B cell (primary cell): ENCODE data around the gene ANK3. TPM values are rescaled to one million over a fixed set of nuclear protein-coding genes. Genes with fewer than 3 reads are reported as not detected.

ENCODE experiments used
- ATAC-seq: fragments of 200-7000 bp; cut with Tn5 transposase; one replicate; pipeline ENCODE4 v1.10.0; 2021; ENCODE audit warnings: low read depth, mild to moderate bottlenecking, moderate number of reproducible peaks, moderate library complexity
- CTCF ChIA-PET: fragments of 350-600 bp; sonication (Branson Sonifier 250); formaldehyde crosslinking; loops from one replicate; lab custom pipeline; 2021; ENCODE audit warnings: antibody characterized with exemption, inconsistent platforms; lab: Charles Lee
- POLR2A ChIA-PET: fragments of 350-600 bp; sonication (Branson Sonifier 250); formaldehyde crosslinking; loops from one replicate; lab custom pipeline; 2021; ENCODE audit warnings: antibody characterized with exemption; lab: Charles Lee
- DNase-seq: peaks from one replicate; pipeline ENCODE4 v3.0.0; 2013
- H2AFZ ChIP-seq: 2 replicates; pipeline ENCODE4 v1.6.1; 2012; ENCODE audit warnings: mild to moderate bottlenecking, low read depth, low read length; ENCODE audit not compliant: insufficient read depth, poor library complexity, severe bottlenecking
- H3K27ac ChIP-seq, 2 donors: 1 replicate in 1 of 2; 2 replicates in 1 of 2; pipeline ENCODE4 v1.5.1; 2012 to 2013; ENCODE audit warnings: low read length in 2 of 2, mild to moderate bottlenecking in 2 of 2, moderate library complexity in 1 of 2
- H3K27me3 ChIP-seq, 4 experiments: fragments of 200-600 bp in 1 of 4; sonication (generic) in 1 of 4; replicated peaks in 1 of 4; 1 replicate in 2 of 4; 2 replicates in 2 of 4; pipeline versions ENCODE4 v1.6.1 to v1.7.0; 2013 to 2016; ENCODE audit warnings: low read length in 3 of 4, mild to moderate bottlenecking in 2 of 4, mixed read lengths in 1 of 4, moderate library complexity in 1 of 4; ENCODE audit not compliant: insufficient read depth in 4 of 4, control insufficient read depth in 3 of 4; ENCODE audit errors: control extremely low read depth in 1 of 4
- H3K36me3 ChIP-seq, 2 experiments: replicated peaks in 1 of 2; 1 replicate in 1 of 2; 2 replicates in 1 of 2; pipeline versions ENCODE4 v1.6.1 to v1.7.1; 2013; ENCODE audit warnings: low read length in 1 of 2; ENCODE audit not compliant: insufficient read depth in 2 of 2, control insufficient read depth in 1 of 2; ENCODE audit errors: control extremely low read depth in 1 of 2, extremely low read depth in 1 of 2
- H3K4me1 ChIP-seq, 2 donors: fragments of 200-600 bp in 1 of 2; sonication (generic) in 1 of 2; 1 replicate in 1 of 2; 2 replicates in 1 of 2; pipeline versions ENCODE4 v1.5.1 to v1.6.1; 2013 to 2017; ENCODE audit warnings: low read length in 2 of 2; ENCODE audit not compliant: control insufficient read depth in 2 of 2, insufficient read depth in 2 of 2
- H3K4me2 ChIP-seq: replicated peaks from 2 replicates; pipeline ENCODE3; 2012; ENCODE audit warnings: mild to moderate bottlenecking, low read depth, low read length; ENCODE audit not compliant: poor library complexity, severe bottlenecking
- H3K4me3 ChIP-seq, 5 experiments: fragments of 200-600 bp in 1 of 5; sonication (generic) in 1 of 5; 1 replicate in 3 of 5; 2 replicates in 2 of 5; pipeline versions ENCODE4 v1.5.1 to v1.7.0; 2011 to 2016; ENCODE audit warnings: low read length in 4 of 5, mild to moderate bottlenecking in 4 of 5, low read depth in 2 of 5, control low read depth in 1 of 5, moderate library complexity in 1 of 5; ENCODE audit not compliant: insufficient read depth in 1 of 5; ENCODE audit errors: control extremely low read depth in 1 of 5, extremely low read depth in 1 of 5
- H3K79me2 ChIP-seq: fragments of 200-600 bp; sonication (generic); one replicate; pipeline ENCODE4 v1.6.0; 2016; ENCODE audit warnings: low read length; ENCODE audit not compliant: control insufficient read depth, insufficient read depth
- H3K9ac ChIP-seq: fragments of 200-600 bp; sonication (generic); 2 replicates; pipeline ENCODE4 v1.6.1; 2017; ENCODE audit warnings: mild to moderate bottlenecking, low read length, moderate library complexity
- H3K9me3 ChIP-seq, 3 donors: one replicate each; pipeline versions ENCODE4 v1.6.1 to v1.7.1; 2013; ENCODE audit warnings: low read length in 2 of 3; ENCODE audit not compliant: control insufficient read depth in 2 of 3, insufficient read depth in 1 of 3; ENCODE audit errors: control extremely low read depth in 1 of 3
- H4K20me1 ChIP-seq: 2 replicates; pipeline ENCODE4 v1.6.0; 2012; ENCODE audit warnings: mild to moderate bottlenecking, low read length; ENCODE audit not compliant: insufficient read depth, control insufficient read depth, poor library complexity, severe bottlenecking
- H3K27ac Mint-ChIP-seq: one replicate; pipeline ENCODE4 v1.8.0; 2021; ENCODE audit warnings: mixed read lengths
- H3K27me3 Mint-ChIP-seq: one replicate; pipeline ENCODE4 v1.8.0; 2021; ENCODE audit warnings: mixed read lengths
- H3K4me1 Mint-ChIP-seq: one replicate; pipeline ENCODE4 v1.8.0; 2021; ENCODE audit warnings: mixed read lengths
- H3K4me3 Mint-ChIP-seq: one replicate; pipeline ENCODE4 v1.8.0; 2021; ENCODE audit warnings: mixed read lengths
- H3K9me3 Mint-ChIP-seq: one replicate; pipeline ENCODE4 v1.8.0; 2022; ENCODE audit warnings: mixed read lengths; ENCODE audit not compliant: insufficient read depth
- EZH2 ChIP-seq: IDR thresholded peaks from 2 replicates; pipeline ENCODE4 v1.6.1; 2012; ENCODE audit warnings: borderline replicate concordance, low read depth, mild to moderate bottlenecking, moderate library complexity, low read length; ENCODE audit not compliant: insufficient read depth, poor library complexity, severe bottlenecking
- WGBS: methylation state at CpG from one replicate; pipeline ENCODE4 v1.1.5; 2013; ENCODE audit warnings: missing lambda C conversion rate; ENCODE audit not compliant: insufficient coverage; 5-methylcytosine and 5-hydroxymethylcytosine counted together
- intact Hi-C: fragments of 100-400 bp; cut with micrococcal nuclease; formaldehyde crosslinking; loops from one replicate; pipeline ENCODE4 v1.10.0; 2022
- polyA plus RNA-seq: library from polyadenylated mRNA; depleted of rRNA; stranded (reverse); fragments of >200 nt; gene quantifications from 2 replicates; pipeline ENCODE4 v1.2.3, GENCODE V29; 2012
- total RNA-seq, 2 donors: library from RNA; stranded (reverse); fragments of 120-200 nt in 1 of 2; gene quantifications; 1 replicate in 1 of 2; 2 replicates in 1 of 2; pipeline versions ENCODE4 v1.2.3 to v1.2.4, GENCODE V29; 2013 to 2022
- TF ChIP-seq, protein P1 (sequence below): fragments of 200-600 bp; IDR thresholded peaks from one replicate; pipeline ENCODE4 v1.8.0; 2022; ENCODE audit warnings: antibody characterized with exemption, mild to moderate bottlenecking

Gene ANK3
- total and polyA plus RNA-seq, 2 donors (not counting 1 experiment from before 2014, with no cell fraction given): 4.9 to 21.6 TPM

DNA sequence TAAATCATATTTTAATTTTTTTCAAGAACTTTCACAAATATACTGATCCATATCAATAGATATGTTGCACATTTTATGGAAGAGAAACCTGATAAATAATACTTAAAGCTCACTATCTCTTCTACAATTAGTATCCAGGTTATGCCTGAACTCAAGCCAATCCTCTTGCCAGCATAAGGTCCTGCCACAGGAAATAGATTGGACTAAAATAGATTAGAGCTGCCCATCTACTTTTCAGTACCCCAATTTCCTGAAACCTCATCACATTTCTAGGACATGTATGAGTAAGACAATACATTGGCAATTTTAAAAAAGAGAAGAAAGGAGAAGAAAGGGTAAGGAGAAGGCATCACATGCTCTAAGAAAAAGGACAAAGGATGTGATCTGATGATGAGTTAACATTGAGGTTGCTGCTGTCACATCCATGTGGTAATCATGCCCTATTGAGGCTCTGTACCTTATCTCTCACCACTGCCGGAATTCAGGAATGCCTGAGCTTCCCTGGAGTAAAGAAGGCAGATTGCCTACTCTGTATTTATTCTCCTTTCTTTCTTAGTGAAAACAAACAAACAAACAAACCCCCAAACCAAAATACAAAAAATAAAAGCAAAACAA lies 199.7 kb downstream of the ANK3 start:
- TF ChIP-seq EZH2: no peak
- TF ChIP-seq, protein P1, sequence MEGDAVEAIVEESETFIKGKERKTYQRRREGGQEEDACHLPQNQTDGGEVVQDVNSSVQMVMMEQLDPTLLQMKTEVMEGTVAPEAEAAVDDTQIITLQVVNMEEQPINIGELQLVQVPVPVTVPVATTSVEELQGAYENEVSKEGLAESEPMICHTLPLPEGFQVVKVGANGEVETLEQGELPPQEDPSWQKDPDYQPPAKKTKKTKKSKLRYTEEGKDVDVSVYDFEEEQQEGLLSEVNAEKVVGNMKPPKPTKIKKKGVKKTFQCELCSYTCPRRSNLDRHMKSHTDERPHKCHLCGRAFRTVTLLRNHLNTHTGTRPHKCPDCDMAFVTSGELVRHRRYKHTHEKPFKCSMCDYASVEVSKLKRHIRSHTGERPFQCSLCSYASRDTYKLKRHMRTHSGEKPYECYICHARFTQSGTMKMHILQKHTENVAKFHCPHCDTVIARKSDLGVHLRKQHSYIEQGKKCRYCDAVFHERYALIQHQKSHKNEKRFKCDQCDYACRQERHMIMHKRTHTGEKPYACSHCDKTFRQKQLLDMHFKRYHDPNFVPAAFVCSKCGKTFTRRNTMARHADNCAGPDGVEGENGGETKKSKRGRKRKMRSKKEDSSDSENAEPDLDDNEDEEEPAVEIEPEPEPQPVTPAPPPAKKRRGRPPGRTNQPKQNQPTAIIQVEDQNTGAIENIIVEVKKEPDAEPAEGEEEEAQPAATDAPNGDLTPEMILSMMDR: no peak
- Histone ChIP-seq H3K27me3 (no peaks in the 10 kb centered on the region), H3K4me2 (no peak overlapping the region), H3K36me3 (no peaks in the 10 kb centered on the region), H3K4me1 (no peaks in the 10 kb centered on the region), H3K9me3 (no peaks in the 10 kb centered on the region), H3K27ac (no peak overlapping the region), H3K4me3 (no peak overlapping the region), H3K79me2 (no peaks in the 10 kb centered on the region), H2AFZ (no peak overlapping the region), H4K20me1 (no peaks in the 10 kb centered on the region), H3K9ac (no peak overlapping the region)
- ATAC-seq (no peak), DNase-seq (no peak)
- intact Hi-C loops: no loop called here
- Mint-ChIP-seq H3K27me3 (no peaks in the 10 kb centered on the region), H3K4me1 (no peaks in the 10 kb centered on the region), H3K27ac (no peak overlapping the region), H3K4me3 (no peak overlapping the region), H3K9me3 (peaks cover 5% of the 10 kb centered on the region)
- WGBS: no CpG with 5 or more reads among the region's 1 CpG
- CTCF ChIA-PET: no interaction called here
- POLR2A ChIA-PET: no interaction called here

DNA sequence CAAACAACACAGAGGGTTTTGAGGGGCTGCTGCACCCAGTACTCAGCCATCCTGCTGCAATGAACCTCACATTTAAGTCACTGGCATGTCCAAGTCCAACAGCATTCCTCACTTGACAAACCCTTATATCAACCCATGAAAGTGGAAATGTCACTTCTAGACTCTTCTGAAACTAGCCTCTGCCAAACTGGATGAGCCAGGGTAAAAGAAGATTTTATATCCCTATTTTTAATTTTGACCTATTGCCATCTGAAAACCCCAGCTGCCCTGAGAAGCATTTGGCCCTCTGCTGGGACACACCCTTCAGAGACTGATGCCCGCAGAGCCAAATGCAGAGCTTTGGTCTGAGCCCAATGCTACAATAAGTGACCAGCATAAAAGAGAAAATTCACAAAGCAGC lies 201.1 kb downstream of the ANK3 start:
- Mint-ChIP-seq H3K27me3 (no peaks in the 10 kb centered on the region), H3K4me3 (no peak overlapping the region), H3K27ac (no peak overlapping the region), H3K4me1 (no peaks in the 10 kb centered on the region), H3K9me3 (peaks cover 5% of the 10 kb centered on the region)
- no CpG with 5 or more reads among the region's 1 CpG for WGBS
- no peak overlapping the region for H3K4me3 ChIP-seq
- no peak for DNase-seq
- no peaks in the 10 kb centered on the region for H3K79me2 ChIP-seq
- no peaks in the 10 kb centered on the region for H3K4me1 ChIP-seq
- H3K27me3 ChIP-seq: no peaks in the 10 kb centered on the region
- H3K9me3 ChIP-seq: no peaks in the 10 kb centered on the region
- H3K9ac ChIP-seq: no peak overlapping the region
- POLR2A ChIA-PET: no interaction called here
- intact Hi-C loops: no loop called here
- H4K20me1 ChIP-seq: no peaks in the 10 kb centered on the region
- TF ChIP-seq, protein P1: no peak
- TF ChIP-seq EZH2: no peak
- H3K4me2 ChIP-seq: no peak overlapping the region
- CTCF ChIA-PET: no interaction called here
- H3K27ac ChIP-seq: no peak overlapping the region
- H3K36me3 ChIP-seq: no peaks in the 10 kb centered on the region
- H2AFZ ChIP-seq: no peak overlapping the region
- ATAC-seq: no peak
